Calu3 (cell line): Measurements from ENCODE around the gene MYBPC2. TPM values are rescaled to one million over a fixed set of nuclear protein-coding genes. Genes with fewer than 3 reads are reported as not detected.

ENCODE experiments used
- BruUV-seq: library from RNA; stranded (reverse); fragments of 400-500 nt; replicated peaks from 2 replicates; lab custom pipeline; 2021; lab: Mats Ljungman, UMichigan
- CTCF ChIA-PET: fragments of 300-600 bp; sonication (Branson Sonifier 250); formaldehyde crosslinking; loops from one replicate; lab custom pipeline; 2022; ENCODE audit warnings: antibody characterized with exemption; lab: Charles Lee
- DNase-seq: peaks from one replicate; pipeline ENCODE4 v3.0.0; 2022
- H3K27ac Mint-ChIP-seq: one replicate; pipeline ENCODE4 v1.8.0; 2022; ENCODE audit warnings: mixed read lengths; ENCODE audit not compliant: unreplicated experiment
- H3K27me3 Mint-ChIP-seq: one replicate; pipeline ENCODE4 v1.8.0; 2022; ENCODE audit warnings: mixed read lengths; ENCODE audit not compliant: unreplicated experiment
- H3K36me3 Mint-ChIP-seq: one replicate; pipeline ENCODE4 v1.8.0; 2022; ENCODE audit warnings: mild to moderate bottlenecking, moderate library complexity, mixed read lengths; ENCODE audit not compliant: insufficient read depth, unreplicated experiment
- H3K4me1 Mint-ChIP-seq: one replicate; pipeline ENCODE4 v1.8.0; 2022; ENCODE audit warnings: mild to moderate bottlenecking, low read depth, mixed read lengths; ENCODE audit not compliant: unreplicated experiment
- H3K4me3 Mint-ChIP-seq: one replicate; pipeline ENCODE4 v1.8.0; 2022; ENCODE audit warnings: mild to moderate bottlenecking, low read depth, moderate library complexity, mixed read lengths; ENCODE audit not compliant: unreplicated experiment
- H3K9me3 Mint-ChIP-seq: one replicate; pipeline ENCODE4 v1.8.0; 2022; ENCODE audit warnings: low read depth, mixed read lengths; ENCODE audit not compliant: unreplicated experiment
- CTCF ChIP-seq: fragments of 200-600 bp; IDR thresholded peaks from one replicate; pipeline ENCODE4 v1.8.0; 2022; ENCODE audit warnings: antibody characterized with exemption; ENCODE audit not compliant: unreplicated experiment
- intact Hi-C: fragments of 100-400 bp; cut with micrococcal nuclease; formaldehyde crosslinking; loops from one replicate; pipeline ENCODE4 v1.10.0; 2022; ENCODE audit not compliant: unreplicated experiment
- total RNA-seq: library from RNA; stranded (reverse); gene quantifications from 2 replicates; pipeline ENCODE4 v1.2.3, GENCODE V29; 2022

The MYBPC2 gene
- total RNA-seq, 1 experiment from 2014 or later, result not detected

- Mint-ChIP-seq H3K27me3 (peaks cover 58% of the 10 kb centered on the region), H3K27ac (no peak overlapping the region), H3K4me3 (no peak overlapping the region), H3K36me3 (peaks cover 3% of the 10 kb centered on the region), H3K9me3 (peaks cover 5% of the 10 kb centered on the region), H3K4me1 (peaks cover 7% of the 10 kb centered on the region)
- CTCF ChIA-PET, result no interaction called here
- no TSS peak for BruUV-seq
- no peak for TF ChIP-seq CTCF
- intact Hi-C loops, result loop anchor here (2.0 kb wide), 1 partner anchor 91 kb away; no protein-coding TSS in a partner anchor
- DNase-seq, result no peak
These were observed 26.9 kb downstream of the MYBPC2 start for GRCh38 chr19:50459638-50460037.

- TF ChIP-seq CTCF, result no peak
- intact Hi-C loops, result loop anchor here (2.0 kb wide), 1 partner anchor 91 kb away; no protein-coding TSS in a partner anchor
- BruUV-seq, result no TSS peak
- Mint-ChIP-seq H3K9me3 (peaks cover 5% of the 10 kb centered on the region), H3K4me1 (peaks cover 7% of the 10 kb centered on the region), H3K4me3 (no peak overlapping the region), H3K27ac (no peak overlapping the region), H3K27me3 (peaks cover 58% of the 10 kb centered on the region), H3K36me3 (peaks cover 3% of the 10 kb centered on the region)
- CTCF ChIA-PET, result interaction anchor here (1.3 to 1.5 kb wide), 2 partner anchors 91 to 103 kb away, joined by 7 to 9 read pairs; no protein-coding TSS in a partner anchor
- peak; percentile 23 for DNase-seq
These were observed 27.6 kb downstream of the MYBPC2 start for GRCh38 chr19:50460161-50460765.

GRCh38 chr19:50461066-50461875 lies 28.6 kb downstream of the MYBPC2 start:
- TF ChIP-seq CTCF, result peak; percentile 89
- CTCF ChIA-PET, result interaction anchor here (1.3 to 1.5 kb wide), 2 partner anchors 92 to 104 kb away, joined by 7 to 9 read pairs; no protein-coding TSS in a partner anchor
- H3K9me3 Mint-ChIP-seq, result peaks cover 2% of the 10 kb centered on the region
- peak; percentile 75 for DNase-seq
- intact Hi-C loops, result loop anchor here (2.0 kb wide), 1 partner anchor 92 kb away; no protein-coding TSS in a partner anchor
- H3K4me3 Mint-ChIP-seq, result no peak overlapping the region
- H3K4me1 Mint-ChIP-seq, result peaks cover 7% of the 10 kb centered on the region
- H3K27me3 Mint-ChIP-seq, result peaks cover 51% of the 10 kb centered on the region
- H3K36me3 Mint-ChIP-seq, result peaks cover 3% of the 10 kb centered on the region
- no TSS peak for BruUV-seq
- H3K27ac Mint-ChIP-seq, result no peak overlapping the region

- no peak overlapping the region for H3K4me3 Mint-ChIP-seq
- intact Hi-C loops, result no loop called here
- peaks cover 2% of the 10 kb centered on the region for H3K9me3 Mint-ChIP-seq
- no peak for TF ChIP-seq CTCF
- peaks cover 7% of the 10 kb centered on the region for H3K4me1 Mint-ChIP-seq
- BruUV-seq, result no TSS peak
- no peak overlapping the region for H3K27ac Mint-ChIP-seq
- no peak for DNase-seq
- CTCF ChIA-PET, result interaction anchor here (1.0 kb wide), 1 partner anchor 94 kb away, joined by 5 read pairs; no protein-coding TSS in a partner anchor
- H3K27me3 Mint-ChIP-seq, result peaks cover 47% of the 10 kb centered on the region
- peaks cover 3% of the 10 kb centered on the region for H3K36me3 Mint-ChIP-seq
These were observed 30.3 kb downstream of the MYBPC2 start for GRCh38 chr19:50462970-50463369.
